ENCODE data around the gene PCIF1. TPM values are rescaled to one million over a fixed set of nuclear protein-coding genes. Genes with fewer than 3 reads are reported as not detected.

The PCIF1 gene
- polyA plus RNA-seq, 2 of the 4 experiments (the other 2 are of a cell fraction) = 19.7 to 21.6 TPM

- 80% methylated on average over 6 of the region's 6 CpGs for WGBS (ENCODE audit: missing lambda C conversion rate)
- TF ChIP-seq NFE2L2 (conservative IDR thresholded peaks at IDR 0.05; ENCODE audit: low read length) = no peak
- TF ChIP-seq RARB (CRISPR knock-in tag; IDR thresholded peaks at IDR 0.05) = no peak
- no peak for TF ChIP-seq HOXA7 (CRISPR knock-in tag; IDR thresholded peaks at IDR 0.05)
- no peak for TF ChIP-seq TFCP2L1 (CRISPR knock-in tag; IDR thresholded peaks at IDR 0.05)
- no peak for TF ChIP-seq JUNB (IDR thresholded peaks at IDR 0.05)
- no peak for TF ChIP-seq RFX5 (IDR thresholded peaks at IDR 0.05)
- TF ChIP-seq TP53 (CRISPR knock-in tag; IDR thresholded peaks at IDR 0.05) = no peak
- no peak for TF ChIP-seq ZNF302 (CRISPR knock-in tag; IDR thresholded peaks at IDR 0.05)
- DNase-seq (ENCODE audit: low read depth in 1 of 2, low spot score in 1 of 2) = no peak
- H3K9me3 ChIP-seq = no peaks in the 10 kb centered on the region
- no peak for ATAC-seq
- H3K27ac ChIP-seq = no peak overlapping the region
- CTCF ChIA-PET = interaction anchor here (0.6 to 9.6 kb wide), 5 partner anchors 10 to 156 kb away, joined by 3 to 94 read pairs (median 3); no protein-coding TSS in a partner anchor
- H3K4me2 ChIP-seq = no peak overlapping the region
- no peak overlapping the region for H3K4me3 ChIP-seq
- POLR2A ChIA-PET = no interaction called here
- FAIRE-seq = no peak
- H3K4me1 ChIP-seq = peaks cover 10% of the 10 kb centered on the region; the same call in 2 of the 3 replicates
Observed at GRCh38 chr20:45976086-45976485, 41.6 kb downstream of the PCIF1 start.

- WGBS (ENCODE audit: missing lambda C conversion rate) = 70% methylated on average over 6 of the region's 6 CpGs
- ChIA-PET CTCF (interaction anchor here (0.6 to 5.7 kb wide), 5 partner anchors 10 to 355 kb away, joined by 3 to 42 read pairs (median 7); no protein-coding TSS in a partner anchor), POLR2A (interaction anchor here (1.0 kb wide), 1 partner anchor 9 kb away, joined by 3 read pairs; the partner anchor contains the start of gene ZNF335)
Observed at GRCh38 chr20:45981261-45981660, 46.8 kb downstream of the PCIF1 start.

GRCh38 chr20:45983279-45983743 lies 48.8 kb downstream of the PCIF1 start:
- CTCF ChIA-PET = interaction anchor here (0.8 to 5.7 kb wide), 7 partner anchors 8 to 191 kb away, joined by 4 to 42 read pairs (median 6); no protein-coding TSS in a partner anchor
- WGBS (ENCODE audit: missing lambda C conversion rate) = 54% methylated on average over 7 of the region's 7 CpGs
- DNase-seq (ENCODE audit: low read depth in 1 of 2, low spot score in 1 of 2) (no peak), ATAC-seq (no peak), FAIRE-seq (no peak)
- Histone ChIP-seq H3K9me3 (no peaks in the 10 kb centered on the region), H3K4me2 (peak overlapping the region; percentile 27; the same call in 1 of the 3 replicates), H3K4me3 (no peak overlapping the region), H3K4me1 (peaks cover 5% of the 10 kb centered on the region), H3K27ac (no peak overlapping the region)
- POLR2A ChIA-PET = interaction anchor here (1.6 kb wide), 1 partner anchor 11 kb away, joined by 8 read pairs; the partner anchor contains the start of gene ZNF335
- TF ChIP-seq ZNF302 (CRISPR knock-in tag; IDR thresholded peaks at IDR 0.05) = no peak
- no peak for TF ChIP-seq RARB (CRISPR knock-in tag; IDR thresholded peaks at IDR 0.05)
- TF ChIP-seq RFX5 (IDR thresholded peaks at IDR 0.05) = no peak
- TF ChIP-seq RCOR1 (IDR thresholded peaks at IDR 0.05; ENCODE audit: low read depth, low read length) = no peak
- TF ChIP-seq HEYL (CRISPR knock-in tag; IDR thresholded peaks at IDR 0.05) = no peak
- no peak for TF ChIP-seq EHF (CRISPR knock-in tag; IDR thresholded peaks at IDR 0.05)
- TF ChIP-seq CEBPB (IDR thresholded peaks at IDR 0.05) = no peak
- no peak for TF ChIP-seq HOXB5 (CRISPR knock-in tag; IDR thresholded peaks at IDR 0.05)
- TF ChIP-seq FOSB (CRISPR knock-in tag; IDR thresholded peaks at IDR 0.05) = no peak

More at GRCh38 chr20:45981261-45981660, 46.8 kb downstream of the PCIF1 start:
- Histone ChIP-seq H3K4me1 (peaks cover 5% of the 10 kb centered on the region), H3K9me3 (no peaks in the 10 kb centered on the region), H3K27ac (no peak overlapping the region), H3K4me3 (no peak overlapping the region), H3K4me2 (no peak overlapping the region)
- ATAC-seq = no peak
- DNase-seq (ENCODE audit: low read depth in 1 of 2, low spot score in 1 of 2) = no peak
- TF ChIP-seq CBX2 (IDR thresholded peaks at IDR 0.05; ENCODE audit: borderline replicate concordance, low read depth) = no peak
- no peak for TF ChIP-seq CEBPB (IDR thresholded peaks at IDR 0.05)
- no peak for TF ChIP-seq TFCP2L1 (CRISPR knock-in tag; IDR thresholded peaks at IDR 0.05)
- TF ChIP-seq EP300 (IDR thresholded peaks at IDR 0.05) = no peak
- TF ChIP-seq ELK1 (IDR thresholded peaks at IDR 0.05; ENCODE audit: low read depth, low read length) = no peak
- no peak for TF ChIP-seq EHMT2 (IDR thresholded peaks at IDR 0.05; ENCODE audit: low read depth)
- TF ChIP-seq CTCF (IDR thresholded peaks at IDR 0.05) = no peak
- TF ChIP-seq EHF (CRISPR knock-in tag; IDR thresholded peaks at IDR 0.05) = no peak
- FAIRE-seq = no peak

Measured in A549 (cell line).